Measurements from ENCODE around the gene CD37. TPM values are rescaled to one million over a fixed set of nuclear protein-coding genes. Genes with fewer than 3 reads are reported as not detected.
"Not testable (repeated sequence)": the region's sequence is repeated elsewhere in the genome, so short reads cannot be mapped to it uniquely, and the experiment has no call there.

The CD37 gene
- total and polyA plus RNA-seq, 8 donors, result 2.2 to 30.3 (median 6.3) TPM; not detected in 2

GRCh38 chr19:49316284-49316683, 18.9 kb upstream of the CD37 start:
- Histone ChIP-seq H3K27ac (no peak overlapping the region), H3K4me3 (no peak overlapping the region), H3K36me3 (peaks cover 0 to 19% (median 2%) of the 10 kb centered on the region in 4 donors), H3K27me3 (no peaks in the 10 kb centered on the region), H3K4me1 (no peaks in the 10 kb centered on the region), H3K9me3 (peaks cover 0 to 20% (median 10%) of the 10 kb centered on the region in 4 donors)
- intact Hi-C loops (cut with DNase I; ENCODE audit: low total_unique reads), result no loop called here
- no peak for TF ChIP-seq EP300 (IDR thresholded peaks at IDR 0.05)
- no peak for TF ChIP-seq POLR2A (IDR thresholded peaks at IDR 0.05)
- no peak for TF ChIP-seq CTCF (IDR thresholded peaks at IDR 0.05)
- TF ChIP-seq POLR2AphosphoS5 (IDR thresholded peaks at IDR 0.05), result no peak
- DNase-seq, result no peak

GRCh38 chr19:49318296-49318695, 16.9 kb upstream of the CD37 start:
- Histone ChIP-seq H3K9me3 (peaks cover 0 to 31% (median 10%) of the 10 kb centered on the region in 4 donors), H3K4me3 (no peak overlapping the region), H3K27ac (no peak overlapping the region), H3K27me3 (no peaks in the 10 kb centered on the region), H3K36me3 (peaks cover 0 to 26% (median 4%) of the 10 kb centered on the region in 4 donors), H3K4me1 (no peaks in the 10 kb centered on the region)
- intact Hi-C loops (cut with DNase I; ENCODE audit: low total_unique reads), result no loop called here
- TF ChIP-seq EP300 (IDR thresholded peaks at IDR 0.05), result no peak
- TF ChIP-seq CTCF (IDR thresholded peaks at IDR 0.05), result no peak
- TF ChIP-seq POLR2A (IDR thresholded peaks at IDR 0.05), result no peak
- TF ChIP-seq POLR2AphosphoS5 (IDR thresholded peaks at IDR 0.05), result no peak
- no peak for DNase-seq

- intact Hi-C loops (cut with DNase I; ENCODE audit: low total_unique reads), result no loop called here
- Histone ChIP-seq H3K4me3 (no peak within 1 kb of the TSS), H3K27me3 (no peaks in the 10 kb centered on the region), H3K4me1 (no peaks in the 10 kb centered on the region), H3K9me3 (peaks cover 0 to 23% (median 0%) of the 10 kb centered on the region in 4 donors), H3K36me3 (peaks cover 0 to 22% (median 6%) of the 10 kb centered on the region in 4 donors), H3K27ac (no peak within 1 kb of the TSS)
- DNase-seq, result no peak
- WGBS, 5 donors, result 92 to 94% (median 93%) methylated on average over 34 to 38 of the region's 38 CpGs
- no peak for TF ChIP-seq POLR2A (IDR thresholded peaks at IDR 0.05)
- TF ChIP-seq CTCF (IDR thresholded peaks at IDR 0.05), result no peak
- TF ChIP-seq POLR2AphosphoS5 (IDR thresholded peaks at IDR 0.05), result no peak
- no peak for TF ChIP-seq EP300 (IDR thresholded peaks at IDR 0.05)
These were observed 10.2 kb upstream of the CD37 start, which contains the start of gene SLC6A16 for GRCh38 chr19:49324801-49325576. SLC6A16 (minus strand) TSS chr19:49325191; CDS start chr19:49311347, 13,844 bp downstream.

GRCh38 chr19:49325756-49326155, 9.4 kb upstream of the CD37 start:
- H3K4me1 ChIP-seq; H3K27me3 ChIP-seq; H3K27ac ChIP-seq; DNase-seq; H3K4me3 ChIP-seq; intact Hi-C loops (cut with DNase I; ENCODE audit: low total_unique reads): not testable (repeated sequence)
- Histone ChIP-seq H3K9me3 (peaks cover 0 to 16% (median 0%) of the 10 kb centered on the region in 4 donors), H3K36me3 (peaks cover 0 to 29% (median 10%) of the 10 kb centered on the region in 4 donors)
- 92 to 95% (median 94%) methylated on average over 13 of the region's 13 CpGs for WGBS, 5 donors

GRCh38 chr19:49326165-49326704, 9.0 kb upstream of the CD37 start:
- Histone ChIP-seq H3K4me1 (no peaks in the 10 kb centered on the region), H3K4me3 (no peak overlapping the region), H3K36me3 (peaks cover 0 to 33% (median 13%) of the 10 kb centered on the region in 4 donors), H3K9me3 (peaks cover 0 to 11% (median 0%) of the 10 kb centered on the region in 4 donors), H3K27me3 (no peaks in the 10 kb centered on the region), H3K27ac (no peak overlapping the region)
- no peak for DNase-seq
- WGBS, 5 donors, result 88 to 95% (median 92%) methylated on average over 3 of the region's 3 CpGs
- TF ChIP-seq POLR2AphosphoS5 (IDR thresholded peaks at IDR 0.05), result no peak
- TF ChIP-seq EP300 (IDR thresholded peaks at IDR 0.05), result no peak
- no peak for TF ChIP-seq CTCF (IDR thresholded peaks at IDR 0.05)
- TF ChIP-seq POLR2A (IDR thresholded peaks at IDR 0.05), result no peak
- intact Hi-C loops (cut with DNase I; ENCODE audit: low total_unique reads), result no loop called here
